Transverse colon (tissue), 4 donors: ENCODE data around the gene N4BP2L2. TPM values are rescaled to one million over a fixed set of nuclear protein-coding genes. Genes with fewer than 3 reads are reported as not detected.

Source experiments
- DNase-seq: peaks from one replicate; pipeline ENCODE4 v3.0.0-alpha.2; 2019
- H3K27ac ChIP-seq, 4 donors: fragments of 200-600 bp; sonication (generic); 2 replicates each; pipeline ENCODE4 v1.5.1; 2016 to 2018; ENCODE audit warnings: inconsistent platforms in 4 of 4
- H3K27me3 ChIP-seq: fragments of 200-600 bp; sonication (generic); 2 replicates; pipeline ENCODE4 v1.5.1; 2017; ENCODE audit warnings: inconsistent platforms
- H3K36me3 ChIP-seq, 4 donors: fragments of 200-600 bp; sonication (generic); 2 replicates each; pipeline ENCODE4 v1.5.1; 2017 to 2019; ENCODE audit warnings: inconsistent platforms in 4 of 4
- H3K4me1 ChIP-seq, 4 donors: fragments of 200-600 bp; sonication (generic); 2 replicates each; pipeline ENCODE4 v1.5.1; 2017 to 2020; ENCODE audit warnings: inconsistent platforms in 4 of 4
- H3K4me3 ChIP-seq, 4 donors: fragments of 200-600 bp; sonication (generic); 1 replicate in 1 of 4; 2 replicates in 3 of 4; pipeline versions ENCODE4 v1.5.1 to v1.6.1; 2017 to 2019; ENCODE audit warnings: inconsistent platforms in 4 of 4
- H3K9me3 ChIP-seq, 2 donors: fragments of 200-600 bp; sonication (generic); 2 replicates each; pipeline ENCODE4 v1.5.1; 2017 to 2019; ENCODE audit warnings: inconsistent platforms in 2 of 2
- CTCF ChIP-seq, 5 experiments: fragments of 200-600 bp in 3 of 5; fragments of 450-650 bp in 2 of 5; sonication (generic) in 3 of 5; IDR thresholded peaks; 1 replicate in 2 of 5; 2 replicates in 3 of 5; pipeline ENCODE4 v1.5.1; 2016 to 2017; ENCODE audit warnings: antibody characterized with exemption in 5 of 5, inconsistent platforms in 3 of 5, mild to moderate bottlenecking in 2 of 5, moderate library complexity in 1 of 5
- EP300 ChIP-seq: sonication (generic); formaldehyde crosslinking; IDR thresholded peaks from one replicate; pipeline ENCODE4 v1.6.1; 2017; ENCODE audit warnings: antibody characterized with exemption, low read depth
- POLR2A ChIP-seq: fragments of 450-650 bp; IDR thresholded peaks from one replicate; pipeline ENCODE4 v1.6.1; 2016; ENCODE audit warnings: antibody characterized with exemption, mild to moderate bottlenecking, moderate library complexity
- POLR2AphosphoS5 ChIP-seq, 3 donors: sonication (generic); formaldehyde crosslinking; IDR thresholded peaks; one replicate each; pipeline ENCODE4 v1.6.1; 2016; ENCODE audit warnings: antibody characterized with exemption in 3 of 3
- WGBS, 2 donors: methylation state at CpG; one replicate each; pipeline ENCODE4 v1.1.5; 2018; ENCODE audit warnings: low coverage in 1 of 2; 5-methylcytosine and 5-hydroxymethylcytosine counted together
- in situ Hi-C, 4 donors: fragments of 200-750 bp; cut with MboI; loops; one replicate each; pipeline versions ENCODE4 v1.15.0 to v1.15.1; 2017; ENCODE audit warnings: low sequenced_read_pairs in 3 of 4, low pct_ligation_motif_present in 1 of 4, low pct_unique_long_range_greater_than_20kb in 1 of 4
- intact Hi-C: fragments of 100-400 bp; cut with DNase I; formaldehyde crosslinking; loops from one replicate; pipeline ENCODE4 v1.15.1; 2023; ENCODE audit warnings: low total_unique reads
- total RNA-seq, 4 donors: library from RNA; depleted of rRNA; stranded (reverse); fragments of >200 nt; gene quantifications; one replicate each; pipeline ENCODE4 v1.1.0, GENCODE V29; 2016

The N4BP2L2 gene
- total RNA-seq, 4 donors from 2014 or later: 64.0 to 231 (median 123) TPM

- Histone ChIP-seq H3K4me3 (no peak overlapping the region), H3K27ac (peak overlapping the region in 1 of 4 donors; percentile 33), H3K9me3 (no peaks in the 10 kb centered on the region), H3K36me3 (no peaks in the 10 kb centered on the region), H3K27me3 (no peaks in the 10 kb centered on the region), H3K4me1 (no peaks in the 10 kb centered on the region)
- intact Hi-C loops (no loop called here), in situ Hi-C loops (no loop called here)
- no peak for TF ChIP-seq POLR2A
- TF ChIP-seq POLR2AphosphoS5 (IDR thresholded peaks at IDR 0.05): no peak
- no peak for TF ChIP-seq EP300
- TF ChIP-seq CTCF (IDR thresholded peaks at IDR 0.05): no peak
- 53 to 77% methylated on average over 3 of the region's 3 CpGs for WGBS, 2 donors
- no peak for DNase-seq
Measured at GRCh38 chr13:32472194-32472621, 66.4 kb downstream of the N4BP2L2 start.

GRCh38 chr13:32471187-32471922, 67.2 kb downstream of the N4BP2L2 start:
- TF ChIP-seq EP300 (no peak), POLR2A (no peak), CTCF (IDR thresholded peaks at IDR 0.05) (no peak), POLR2AphosphoS5 (IDR thresholded peaks at IDR 0.05) (no peak)

GRCh38 chr13:32468502-32469142, 70.0 kb downstream of the N4BP2L2 start:
- Histone ChIP-seq H3K27ac (no peak overlapping the region), H3K9me3 (no peaks in the 10 kb centered on the region), H3K4me1 (no peaks in the 10 kb centered on the region), H3K36me3 (no peaks in the 10 kb centered on the region), H3K27me3 (no peaks in the 10 kb centered on the region), H3K4me3 (no peak overlapping the region)
- in situ Hi-C loops: no loop called here
- WGBS, 2 donors: 85 to 95% methylated on average over 3 to 6 of the region's 6 CpGs
- no peak for DNase-seq
- intact Hi-C loops: no loop called here
- TF ChIP-seq POLR2AphosphoS5 (IDR thresholded peaks at IDR 0.05) (no peak), CTCF (IDR thresholded peaks at IDR 0.05) (no peak), EP300 (no peak), POLR2A (no peak)

More at GRCh38 chr13:32471187-32471922, 67.2 kb downstream of the N4BP2L2 start:
- no peak for DNase-seq
- Histone ChIP-seq H3K4me3 (no peak overlapping the region), H3K9me3 (no peaks in the 10 kb centered on the region), H3K36me3 (no peaks in the 10 kb centered on the region), H3K27me3 (no peaks in the 10 kb centered on the region), H3K27ac (peak overlapping the region in 1 of 4 donors; percentile 4), H3K4me1 (no peaks in the 10 kb centered on the region)
- intact Hi-C loops: no loop called here
- 77% methylated on average over 12 of the region's 12 CpGs; no CpG with 5 or more reads in 1 of the 2 donors for WGBS, 2 donors
- in situ Hi-C loops: no loop called here

- in situ Hi-C loops: no loop called here
- TF ChIP-seq POLR2AphosphoS5 (IDR thresholded peaks at IDR 0.05) (no peak), POLR2A (no peak), CTCF (IDR thresholded peaks at IDR 0.05) (no peak), EP300 (no peak)
- 97% methylated on average over 2 of the region's 2 CpGs; no CpG with 5 or more reads in 1 of the 2 donors for WGBS, 2 donors
Measured at GRCh38 chr13:32456591-32456990, 82.0 kb downstream of the N4BP2L2 start.

More at GRCh38 chr13:32456591-32456990, 82.0 kb downstream of the N4BP2L2 start:
- H3K27ac ChIP-seq: no peak overlapping the region
- no peak overlapping the region for H3K4me3 ChIP-seq
- intact Hi-C loops: no loop called here
- no peaks in the 10 kb centered on the region for H3K27me3 ChIP-seq
- H3K9me3 ChIP-seq: peaks cover 17 to 26% of the 10 kb centered on the region in 2 donors
- H3K36me3 ChIP-seq: peaks cover 0 to 11% (median 3%) of the 10 kb centered on the region in 4 donors
- no peak for DNase-seq
- no peaks in the 10 kb centered on the region for H3K4me1 ChIP-seq
